C4-2B (cell line): ENCODE data around the gene MRPL14.

Experiments
- ZFX ChIP-seq: fragments of 450-650 bp; IDR thresholded peaks from 2 replicates; pipeline ENCODE4 v1.6.1; 2017
- TF ChIP-seq, protein P1 (sequence below): fragments of 450-650 bp; conservative IDR thresholded peaks from 2 replicates; pipeline ENCODE4 v1.5.1; 2017; ENCODE audit warnings: mild to moderate bottlenecking

DNA sequence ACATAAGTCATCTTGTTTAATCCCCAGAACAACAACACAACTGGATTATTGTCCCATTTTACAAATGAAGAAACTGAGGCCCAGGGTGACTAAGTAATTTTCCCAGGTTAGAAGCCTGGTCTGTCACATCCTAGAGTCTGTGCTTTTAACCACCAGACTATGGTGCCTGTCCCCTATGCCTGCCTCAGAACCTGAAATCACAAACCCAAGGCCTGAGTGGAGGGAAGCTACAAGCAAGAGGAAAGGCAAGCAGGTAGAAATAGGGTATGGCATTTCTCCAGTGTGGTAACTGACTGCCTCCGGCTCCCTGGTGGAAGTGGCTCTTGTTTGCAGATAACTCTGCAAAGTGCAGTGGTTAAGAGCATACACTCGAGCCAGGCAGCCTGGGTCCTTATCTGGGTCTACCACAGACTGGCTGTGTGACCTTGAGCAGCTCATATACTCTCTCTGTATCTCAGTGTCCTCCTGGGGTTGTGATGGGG is 2.6 kb upstream of the MRPL14 start:
- no peak for TF ChIP-seq ZFX
- TF ChIP-seq, protein P1, sequence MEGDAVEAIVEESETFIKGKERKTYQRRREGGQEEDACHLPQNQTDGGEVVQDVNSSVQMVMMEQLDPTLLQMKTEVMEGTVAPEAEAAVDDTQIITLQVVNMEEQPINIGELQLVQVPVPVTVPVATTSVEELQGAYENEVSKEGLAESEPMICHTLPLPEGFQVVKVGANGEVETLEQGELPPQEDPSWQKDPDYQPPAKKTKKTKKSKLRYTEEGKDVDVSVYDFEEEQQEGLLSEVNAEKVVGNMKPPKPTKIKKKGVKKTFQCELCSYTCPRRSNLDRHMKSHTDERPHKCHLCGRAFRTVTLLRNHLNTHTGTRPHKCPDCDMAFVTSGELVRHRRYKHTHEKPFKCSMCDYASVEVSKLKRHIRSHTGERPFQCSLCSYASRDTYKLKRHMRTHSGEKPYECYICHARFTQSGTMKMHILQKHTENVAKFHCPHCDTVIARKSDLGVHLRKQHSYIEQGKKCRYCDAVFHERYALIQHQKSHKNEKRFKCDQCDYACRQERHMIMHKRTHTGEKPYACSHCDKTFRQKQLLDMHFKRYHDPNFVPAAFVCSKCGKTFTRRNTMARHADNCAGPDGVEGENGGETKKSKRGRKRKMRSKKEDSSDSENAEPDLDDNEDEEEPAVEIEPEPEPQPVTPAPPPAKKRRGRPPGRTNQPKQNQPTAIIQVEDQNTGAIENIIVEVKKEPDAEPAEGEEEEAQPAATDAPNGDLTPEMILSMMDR, result no peak
